NCI-H128 (cell line): ENCODE measurements around the gene AP1M1.
"Not testable (repeated sequence)": the region's sequence is repeated elsewhere in the genome, so short reads cannot be mapped to it uniquely, and the experiment has no call there.

Experiments
- DNase-seq: peaks from one replicate; lab custom pipeline; 2025; ENCODE audit not compliant: unreplicated experiment; lab: John Stamatoyannopoulos, UW

The AP1M1 gene

GRCh38 chr19:16197622-16198369 is at the start of gene AP1M1:
Gene AP1M1, plus strand, starts transcription at chr19:16197911. Its CDS starts 116 bp downstream, at chr19:16198027.
- peak; percentile 96 for DNase-seq

- no peak for DNase-seq
Observed at GRCh38 chr19:16148443-16149229, 49.1 kb upstream of the AP1M1 start.

GRCh38 chr19:16153582-16154336 is 44.0 kb upstream of the AP1M1 start:
- DNase-seq = no peak

- DNase-seq = no peak
Observed at GRCh38 chr19:16154557-16154956, 43.2 kb upstream of the AP1M1 start.

- no peak for DNase-seq
Observed at GRCh38 chr19:16155128-16155527, 42.6 kb upstream of the AP1M1 start.

GRCh38 chr19:16156904-16157303 is 40.8 kb upstream of the AP1M1 start:
- no peak for DNase-seq

- no peak for DNase-seq
Observed at GRCh38 chr19:16157601-16158000, 40.1 kb upstream of the AP1M1 start.

GRCh38 chr19:16159655-16160054 is 38.1 kb upstream of the AP1M1 start:
- DNase-seq = no peak

GRCh38 chr19:16160445-16160942 is 37.2 kb upstream of the AP1M1 start:
- no peak for DNase-seq

- no peak for DNase-seq
Observed at GRCh38 chr19:16160943-16161560, 36.7 kb upstream of the AP1M1 start.

- DNase-seq = no peak
Observed at GRCh38 chr19:16161840-16162239, 35.9 kb upstream of the AP1M1 start.

- DNase-seq = no peak
Observed at GRCh38 chr19:16164222-16164890, 33.4 kb upstream of the AP1M1 start.

- DNase-seq = no peak
Observed at GRCh38 chr19:16166417-16166816, 31.3 kb upstream of the AP1M1 start.

- DNase-seq = no peak
Observed at GRCh38 chr19:16167055-16167454, 30.7 kb upstream of the AP1M1 start.

GRCh38 chr19:16168465-16169081 is 29.1 kb upstream of the AP1M1 start:
- DNase-seq = no peak

GRCh38 chr19:16170134-16170533 is 27.6 kb upstream of the AP1M1 start:
- no peak for DNase-seq

GRCh38 chr19:16175954-16176353 is 21.8 kb upstream of the AP1M1 start:
- no peak for DNase-seq

- DNase-seq = not testable (repeated sequence)
Observed at GRCh38 chr19:16178866-16179265, 18.8 kb upstream of the AP1M1 start.

- no peak for DNase-seq
Observed at GRCh38 chr19:16180611-16181010, 17.1 kb upstream of the AP1M1 start.

- no peak for DNase-seq
Observed at GRCh38 chr19:16184665-16185122, 13.0 kb upstream of the AP1M1 start.
